ENCODE results near the gene THRA.
"Not testable (repeated sequence)": the region's sequence is repeated elsewhere in the genome, so short reads cannot be mapped to it uniquely, and the experiment has no call there.

THRA gene

DNA sequence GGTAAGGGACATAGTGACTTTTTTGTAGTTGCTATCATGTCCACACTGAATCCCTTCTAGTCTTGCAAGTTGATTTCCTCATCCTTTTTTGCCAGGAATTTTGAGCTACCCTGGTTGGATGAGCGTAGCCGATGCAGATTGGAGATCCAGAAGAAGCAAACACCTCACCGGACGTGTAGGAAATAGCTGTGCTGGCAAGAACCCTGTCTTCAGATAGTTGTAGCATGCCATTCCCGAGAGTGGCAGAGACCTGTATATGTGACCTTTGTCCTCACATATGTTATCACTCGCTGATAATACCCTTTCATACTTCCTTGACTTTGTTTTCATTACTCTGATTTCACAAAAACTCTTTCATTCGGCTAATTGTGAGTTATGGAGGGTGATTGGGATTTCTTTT, 71.4 kb downstream of the THRA start:
- no peaks in the 10 kb centered on the region for H3K9me2 ChIP-seq (replicated peaks; ENCODE audit: control insufficient read depth, low read length)
- TF ChIP-seq, protein P1, sequence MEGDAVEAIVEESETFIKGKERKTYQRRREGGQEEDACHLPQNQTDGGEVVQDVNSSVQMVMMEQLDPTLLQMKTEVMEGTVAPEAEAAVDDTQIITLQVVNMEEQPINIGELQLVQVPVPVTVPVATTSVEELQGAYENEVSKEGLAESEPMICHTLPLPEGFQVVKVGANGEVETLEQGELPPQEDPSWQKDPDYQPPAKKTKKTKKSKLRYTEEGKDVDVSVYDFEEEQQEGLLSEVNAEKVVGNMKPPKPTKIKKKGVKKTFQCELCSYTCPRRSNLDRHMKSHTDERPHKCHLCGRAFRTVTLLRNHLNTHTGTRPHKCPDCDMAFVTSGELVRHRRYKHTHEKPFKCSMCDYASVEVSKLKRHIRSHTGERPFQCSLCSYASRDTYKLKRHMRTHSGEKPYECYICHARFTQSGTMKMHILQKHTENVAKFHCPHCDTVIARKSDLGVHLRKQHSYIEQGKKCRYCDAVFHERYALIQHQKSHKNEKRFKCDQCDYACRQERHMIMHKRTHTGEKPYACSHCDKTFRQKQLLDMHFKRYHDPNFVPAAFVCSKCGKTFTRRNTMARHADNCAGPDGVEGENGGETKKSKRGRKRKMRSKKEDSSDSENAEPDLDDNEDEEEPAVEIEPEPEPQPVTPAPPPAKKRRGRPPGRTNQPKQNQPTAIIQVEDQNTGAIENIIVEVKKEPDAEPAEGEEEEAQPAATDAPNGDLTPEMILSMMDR (IDR thresholded peaks at IDR 0.05; ENCODE audit: low read depth, low read length, poor library complexity, severe bottlenecking): no peak
- TF ChIP-seq EZH2phosphoT487 (IDR thresholded peaks at IDR 0.05; ENCODE audit: borderline replicate concordance, low read length): no peak
- no peak overlapping the region for H3K4me3 ChIP-seq (ENCODE audit: low read length)
- peaks cover 19% of the 10 kb centered on the region for H3K79me2 ChIP-seq (ENCODE audit: control insufficient read depth, low read length)
- H3K9me3 ChIP-seq (ENCODE audit: control insufficient read depth, insufficient read depth, low read length): no peaks in the 10 kb centered on the region
- peaks cover 22% of the 10 kb centered on the region for H3F3A ChIP-seq (ENCODE audit: control insufficient read depth, insufficient read depth)
- no peak overlapping the region for H3K27ac ChIP-seq (ENCODE audit: low read depth, low read length)
- H4K20me1 ChIP-seq (ENCODE audit: control insufficient read depth, insufficient read depth, low read depth, low read length): no peaks in the 10 kb centered on the region
- H3K27me3 ChIP-seq (ENCODE audit: control insufficient read depth, low read length): no peaks in the 10 kb centered on the region
- H3K4me2 ChIP-seq (ENCODE audit: low read length): no peak overlapping the region
- peaks cover 89% of the 10 kb centered on the region for H3K36me3 ChIP-seq (ENCODE audit: control insufficient read depth, low read length)
- H3K4me1 ChIP-seq (ENCODE audit: control insufficient read depth, low read length): peaks cover 6% of the 10 kb centered on the region

DNA sequence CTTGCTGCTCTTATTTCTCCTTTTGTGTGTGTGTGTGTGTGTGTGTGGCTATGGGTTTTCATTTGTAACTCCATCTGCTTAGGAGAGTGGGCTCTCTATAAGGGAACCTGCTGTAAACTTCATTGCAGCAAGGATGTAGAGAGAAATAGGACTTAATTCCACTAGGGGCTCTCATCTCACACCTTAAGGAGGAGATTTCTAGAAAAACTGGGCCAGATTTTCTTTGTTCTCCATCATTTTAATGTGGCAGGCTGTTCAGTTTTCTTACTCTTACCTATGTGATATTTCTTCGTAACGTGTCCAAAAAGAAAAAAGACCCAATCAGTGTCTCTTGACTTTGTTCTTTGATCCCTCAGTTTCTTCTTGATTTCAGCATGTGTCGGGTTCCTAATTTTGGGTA, 73.1 kb downstream of the THRA start:
- Histone ChIP-seq H3K9me3 (ENCODE audit: control insufficient read depth, insufficient read depth, low read length) (no peaks in the 10 kb centered on the region), H3F3A (ENCODE audit: control insufficient read depth, insufficient read depth) (peaks cover 19% of the 10 kb centered on the region), H3K27ac (ENCODE audit: low read depth, low read length) (no peak overlapping the region), H3K4me1 (ENCODE audit: control insufficient read depth, low read length) (peaks cover 11% of the 10 kb centered on the region), H4K20me1 (ENCODE audit: control insufficient read depth, insufficient read depth, low read depth, low read length) (no peaks in the 10 kb centered on the region), H3K4me2 (ENCODE audit: low read length) (no peak overlapping the region), H3K9me2 (replicated peaks; ENCODE audit: control insufficient read depth, low read length) (no peaks in the 10 kb centered on the region), H3K4me3 (ENCODE audit: low read length) (no peak overlapping the region), H3K27me3 (ENCODE audit: control insufficient read depth, low read length) (no peaks in the 10 kb centered on the region), H3K79me2 (ENCODE audit: control insufficient read depth, low read length) (peaks cover 21% of the 10 kb centered on the region), H3K36me3 (ENCODE audit: control insufficient read depth, low read length) (peaks cover 79% of the 10 kb centered on the region)
- no peak for TF ChIP-seq EZH2phosphoT487 (IDR thresholded peaks at IDR 0.05; ENCODE audit: borderline replicate concordance, low read length)
- TF ChIP-seq, protein P1 (IDR thresholded peaks at IDR 0.05; ENCODE audit: low read depth, low read length, poor library complexity, severe bottlenecking): peak; percentile 24

DNA sequence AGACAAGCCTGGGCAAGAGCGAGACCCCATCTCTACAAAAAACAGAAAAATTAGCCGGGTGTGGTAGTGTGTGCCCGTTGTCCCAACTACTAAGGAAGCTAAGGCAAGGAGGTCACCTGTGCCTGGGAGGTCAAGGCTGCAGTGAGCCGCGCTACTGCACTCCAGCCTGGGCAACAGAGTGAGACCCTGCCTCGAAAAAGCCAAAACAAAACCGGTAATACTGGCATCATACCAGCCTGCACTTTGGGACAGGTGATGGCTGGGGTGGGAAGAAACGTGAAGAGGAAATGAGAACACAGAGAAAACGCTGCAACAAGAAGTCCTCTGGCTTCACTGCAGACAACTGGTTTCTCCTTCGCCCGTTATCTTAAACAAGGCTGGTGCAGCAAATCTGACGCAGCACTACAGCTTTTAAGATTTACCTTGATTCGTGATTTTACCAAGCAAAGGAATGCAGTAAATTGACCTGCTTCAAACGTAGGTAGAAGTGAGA, 76.8 kb downstream of the THRA start:
- H3K36me3 ChIP-seq (ENCODE audit: control insufficient read depth, low read length): peaks cover 67% of the 10 kb centered on the region

DNA sequence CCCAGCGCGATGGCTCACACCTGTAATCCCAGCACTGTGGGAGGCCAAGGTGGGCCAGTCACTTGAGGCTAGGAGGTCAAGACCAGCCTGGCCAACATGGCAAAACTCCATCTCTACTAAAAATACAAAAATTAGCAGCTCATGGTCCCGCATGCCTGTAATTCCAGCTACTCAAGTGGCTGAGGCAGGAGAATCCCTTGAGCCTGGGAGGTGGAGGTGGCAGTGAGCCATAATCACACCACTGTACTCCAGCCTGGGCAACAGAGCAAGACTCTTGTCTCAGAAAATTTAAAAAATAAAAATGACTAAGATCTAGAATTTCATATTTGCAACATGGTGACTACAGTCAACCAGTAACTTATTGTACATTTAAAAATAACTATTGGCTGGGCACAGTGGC, 80.4 kb downstream of the THRA start:
- Histone ChIP-seq H3K36me3 (ENCODE audit: control insufficient read depth, low read length) (peaks cover 57% of the 10 kb centered on the region), H3K4me1 (ENCODE audit: control insufficient read depth, low read length) (peaks cover 25% of the 10 kb centered on the region), H3K79me2 (ENCODE audit: control insufficient read depth, low read length) (peaks cover 59% of the 10 kb centered on the region)
- H3K4me2 ChIP-seq (ENCODE audit: low read length); H3K9me3 ChIP-seq (ENCODE audit: control insufficient read depth, insufficient read depth, low read length); H3K9me2 ChIP-seq (replicated peaks; ENCODE audit: control insufficient read depth, low read length); H3K4me3 ChIP-seq (ENCODE audit: low read length); H3K27ac ChIP-seq (ENCODE audit: low read depth, low read length); H4K20me1 ChIP-seq (ENCODE audit: control insufficient read depth, insufficient read depth, low read depth, low read length); H3F3A ChIP-seq (ENCODE audit: control insufficient read depth, insufficient read depth); H3K27me3 ChIP-seq (ENCODE audit: control insufficient read depth, low read length): not testable (repeated sequence)

More for the DNA sequence above, 76.8 kb downstream of the THRA start:
- H3F3A ChIP-seq (ENCODE audit: control insufficient read depth, insufficient read depth): peaks cover 19% of the 10 kb centered on the region
- H3K27ac ChIP-seq (ENCODE audit: low read depth, low read length): peak overlapping the region; percentile 59
- H3K4me1 ChIP-seq (ENCODE audit: control insufficient read depth, low read length): peaks cover 25% of the 10 kb centered on the region
- TF ChIP-seq EZH2phosphoT487 (IDR thresholded peaks at IDR 0.05; ENCODE audit: borderline replicate concordance, low read length): no peak
- TF ChIP-seq, protein P1 (IDR thresholded peaks at IDR 0.05; ENCODE audit: low read depth, low read length, poor library complexity, severe bottlenecking): no peak
- H3K27me3 ChIP-seq (ENCODE audit: control insufficient read depth, low read length): no peaks in the 10 kb centered on the region
- no peaks in the 10 kb centered on the region for H4K20me1 ChIP-seq (ENCODE audit: control insufficient read depth, insufficient read depth, low read depth, low read length)
- peak overlapping the region; percentile 93 for H3K4me2 ChIP-seq (ENCODE audit: low read length)
- H3K4me3 ChIP-seq (ENCODE audit: low read length): peak overlapping the region; percentile 81
- H3K9me2 ChIP-seq (replicated peaks; ENCODE audit: control insufficient read depth, low read length): no peaks in the 10 kb centered on the region
- no peaks in the 10 kb centered on the region for H3K9me3 ChIP-seq (ENCODE audit: control insufficient read depth, insufficient read depth, low read length)
- H3K79me2 ChIP-seq (ENCODE audit: control insufficient read depth, low read length): peaks cover 40% of the 10 kb centered on the region

Data from DOHH2 (cell line).